Stromal cell of bone marrow (primary cell): ENCODE data around the gene CACHD1.

ENCODE experiments used
- DNase-seq: peaks from one replicate; pipeline ENCODE4 v3.0.0-alpha.2; 2012; ENCODE audit warnings: low read depth

CACHD1 gene

DNA sequence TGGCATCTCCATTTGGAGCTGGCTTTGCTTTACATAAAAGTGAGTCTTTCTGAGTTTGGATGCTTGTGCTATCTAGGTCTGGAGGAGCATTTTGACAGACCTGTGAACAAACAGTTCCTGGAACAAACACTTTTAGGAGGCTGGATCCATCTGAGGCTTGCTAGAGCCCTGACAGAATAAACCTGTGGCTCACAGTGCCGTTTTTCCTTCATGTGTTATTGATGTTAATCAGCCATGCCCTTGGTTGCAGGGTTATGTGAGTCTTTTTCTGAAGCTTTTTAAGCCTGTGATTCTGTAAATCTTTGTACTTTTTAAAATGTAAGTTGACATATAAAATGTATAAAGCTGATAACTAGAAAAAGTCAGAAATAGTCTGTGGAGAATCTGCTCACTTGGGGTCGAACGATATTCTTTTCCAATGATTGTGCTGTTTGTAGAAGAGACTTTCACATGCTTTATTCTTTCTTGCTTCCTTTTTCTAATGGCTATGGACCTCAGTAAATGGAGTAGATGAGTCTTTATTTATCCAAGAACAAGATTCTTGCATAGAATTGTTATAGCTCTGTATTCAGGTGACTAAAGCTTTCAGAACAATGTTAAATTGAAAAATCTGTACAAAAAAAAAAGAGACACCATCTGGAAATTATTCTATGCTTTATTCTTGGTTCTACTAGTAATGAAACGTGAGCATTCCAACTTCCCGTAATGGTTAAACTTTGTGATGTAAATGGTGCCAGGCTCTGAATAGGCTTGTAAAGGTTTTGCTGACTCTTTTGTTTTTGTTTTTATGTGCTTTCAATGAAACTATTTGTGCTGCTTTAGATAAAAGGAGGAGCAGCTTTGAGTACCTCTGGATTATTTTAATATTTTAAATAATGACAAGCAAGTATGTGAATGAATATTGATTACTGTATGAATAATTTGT, 53.7 kb downstream of the CACHD1 start:
- DNase-seq = no peak

- DNase-seq = no peak
Measured at GRCh38 chr1:64524614-64525013, 54.7 kb downstream of the CACHD1 start.

DNA sequence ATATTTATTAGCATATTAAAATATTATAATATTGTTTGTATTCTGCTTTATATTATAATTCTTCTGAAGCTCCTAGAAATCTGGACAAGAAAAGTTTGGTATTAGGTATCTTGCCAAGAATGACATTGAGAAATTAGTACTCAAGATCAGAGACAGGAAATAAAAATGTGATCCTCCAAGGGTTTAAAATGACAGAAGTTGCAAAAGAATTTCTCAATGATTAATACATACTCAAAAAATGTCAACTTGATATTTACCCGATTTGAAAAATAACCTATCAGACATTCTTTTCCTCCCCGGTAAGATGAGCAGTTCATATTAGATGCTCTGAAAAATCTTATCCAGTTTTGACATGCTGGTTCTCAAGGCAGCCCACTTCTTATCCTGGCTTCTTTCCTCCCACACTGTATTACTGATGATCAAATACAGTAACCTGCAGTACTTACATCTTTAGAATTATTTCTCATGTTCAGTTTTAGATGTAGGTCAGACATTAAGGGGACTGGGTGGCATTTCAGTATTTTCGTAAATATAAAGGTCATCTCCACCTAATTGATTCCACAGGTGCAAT, 55.3 kb downstream of the CACHD1 start:
- DNase-seq = no peak

GRCh38 chr1:64526312-64526711, 56.4 kb downstream of the CACHD1 start:
- DNase-seq = no peak

DNA sequence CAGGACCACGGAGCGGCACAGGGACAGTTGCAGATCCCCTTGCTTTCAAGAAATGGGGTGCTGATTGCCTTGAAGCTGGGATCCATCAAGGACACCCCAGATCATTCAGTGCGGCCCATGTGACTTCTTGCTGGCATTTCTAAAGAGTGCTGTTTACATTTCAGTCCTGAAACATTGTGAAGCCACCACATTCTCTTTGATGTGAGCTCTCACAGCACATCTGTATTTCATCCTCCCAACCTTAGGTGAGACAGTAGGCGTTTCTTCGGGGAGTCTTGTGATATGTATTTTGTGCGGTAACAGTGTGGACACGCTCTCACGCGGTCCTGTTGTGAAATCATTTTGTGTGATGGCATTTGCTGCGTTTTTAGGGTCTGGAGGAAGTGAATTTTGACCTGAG, 57.2 kb downstream of the CACHD1 start:
- no peak for DNase-seq

DNA sequence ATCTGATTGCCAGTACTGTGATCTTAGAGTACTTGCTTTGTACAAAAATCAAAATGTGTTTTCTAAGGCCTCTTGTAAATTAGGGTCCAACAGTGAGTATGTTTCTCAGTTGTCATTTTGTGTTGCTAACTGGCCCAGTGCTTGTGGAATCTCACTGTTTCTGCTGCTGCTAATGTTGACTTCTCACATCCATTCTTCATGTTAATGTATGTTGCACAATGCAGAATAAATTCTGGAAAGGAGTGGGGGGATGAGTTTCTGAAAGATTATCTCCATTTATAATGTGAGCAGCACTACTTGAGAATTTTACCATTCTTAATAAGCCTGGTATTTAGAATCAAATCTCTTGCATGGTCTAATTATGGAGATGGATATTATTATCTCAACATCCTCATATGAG, 57.9 kb downstream of the CACHD1 start:
- DNase-seq = no peak

GRCh38 chr1:64530969-64531692, 61.2 kb downstream of the CACHD1 start:
- no peak for DNase-seq

DNA sequence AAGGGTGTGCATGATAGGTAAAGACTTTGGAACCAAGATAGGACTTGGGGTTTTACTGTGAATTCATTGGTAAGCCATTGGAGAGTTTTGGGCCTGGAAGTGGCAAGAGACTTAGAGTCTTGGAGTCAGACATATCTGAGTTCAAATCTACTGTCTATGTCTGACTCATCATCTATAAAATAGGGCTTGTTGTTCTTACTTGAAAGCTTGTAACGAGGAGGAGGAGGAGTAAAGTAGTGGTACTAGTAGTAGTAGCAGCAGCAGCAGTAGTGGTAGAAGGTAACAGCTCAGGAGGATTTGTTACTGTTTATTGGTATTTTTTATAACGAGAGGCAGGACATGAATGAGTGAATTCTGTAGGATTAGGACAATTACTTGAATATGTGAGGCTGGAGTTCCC, 62.7 kb downstream of the CACHD1 start:
- DNase-seq = no peak

GRCh38 chr1:64535938-64536835, 66.3 kb downstream of the CACHD1 start:
- no peak for DNase-seq

DNA sequence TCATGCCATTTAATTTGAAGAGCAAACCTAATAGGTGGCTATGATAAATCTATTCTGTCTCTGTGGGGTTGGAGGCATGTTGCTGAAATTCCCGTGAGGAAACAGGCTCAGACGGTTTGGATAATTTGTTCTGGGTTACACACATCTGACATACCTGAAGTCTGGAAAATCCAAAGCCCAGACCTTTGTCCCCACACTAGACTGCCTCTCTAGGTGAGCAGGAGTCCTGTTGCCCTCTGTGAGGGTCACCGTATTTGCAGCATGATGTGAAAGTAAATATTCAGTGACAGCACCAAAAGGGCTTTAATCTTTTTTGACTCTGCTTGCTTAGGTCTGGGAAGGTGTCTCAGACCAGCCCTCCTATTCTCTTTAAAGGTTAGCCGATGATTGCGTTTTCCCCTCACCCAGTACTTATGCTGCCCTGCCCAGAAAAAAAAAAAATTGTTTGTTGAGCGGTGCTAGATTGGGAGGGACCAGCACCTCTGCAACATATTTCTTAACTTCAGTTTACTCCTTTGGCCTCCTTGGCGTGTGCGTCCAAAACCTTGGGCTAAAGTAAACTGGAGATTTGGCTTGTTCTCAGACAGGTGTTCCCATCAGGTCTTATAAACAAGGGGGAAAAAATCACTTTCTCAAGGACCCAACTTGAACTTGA, 67.0 kb downstream of the CACHD1 start:
- DNase-seq = no peak

- DNase-seq = no peak
Measured at GRCh38 chr1:64537942-64538341, 68.0 kb downstream of the CACHD1 start.

DNA sequence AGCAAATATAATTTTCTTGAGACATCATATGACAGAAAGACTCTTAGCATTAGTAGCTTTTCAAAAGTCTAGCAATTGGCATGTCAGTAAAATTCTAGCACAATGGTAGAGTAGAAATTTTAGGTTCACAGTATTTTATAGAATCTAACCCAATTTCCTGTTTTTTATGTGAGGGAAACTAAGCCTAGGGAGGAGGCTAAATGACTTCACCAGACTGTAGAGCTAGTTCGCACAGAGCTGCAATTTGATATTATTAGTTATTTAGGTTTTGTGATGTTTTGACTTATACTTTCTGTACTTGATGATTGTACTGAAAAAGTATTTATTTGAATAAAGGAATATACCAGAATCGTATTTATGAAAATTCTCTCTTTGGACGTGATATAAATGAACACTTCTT, 68.5 kb downstream of the CACHD1 start:
- DNase-seq = no peak

DNA sequence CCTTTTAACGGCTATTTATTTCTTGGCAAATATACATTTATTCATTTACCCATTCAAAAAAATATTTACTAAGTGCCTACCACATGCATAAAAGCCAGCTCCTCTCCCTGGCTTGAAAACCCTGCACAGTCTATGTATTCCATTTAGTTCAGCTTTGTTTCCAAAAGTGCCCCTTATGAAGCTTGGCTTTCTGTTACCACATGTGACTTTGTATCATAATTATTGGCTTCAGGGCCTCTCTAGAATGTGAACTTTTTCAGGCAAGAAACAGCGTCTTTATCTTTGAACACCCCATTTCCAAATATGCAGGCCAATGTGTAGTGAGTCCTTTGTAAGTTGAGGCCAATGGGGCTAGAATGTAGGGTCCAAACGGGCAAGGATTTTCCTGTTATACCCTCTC, 69.4 kb downstream of the CACHD1 start:
- no peak for DNase-seq

- no peak for DNase-seq
Measured at GRCh38 chr1:64539781-64540218, 69.9 kb downstream of the CACHD1 start.

DNA sequence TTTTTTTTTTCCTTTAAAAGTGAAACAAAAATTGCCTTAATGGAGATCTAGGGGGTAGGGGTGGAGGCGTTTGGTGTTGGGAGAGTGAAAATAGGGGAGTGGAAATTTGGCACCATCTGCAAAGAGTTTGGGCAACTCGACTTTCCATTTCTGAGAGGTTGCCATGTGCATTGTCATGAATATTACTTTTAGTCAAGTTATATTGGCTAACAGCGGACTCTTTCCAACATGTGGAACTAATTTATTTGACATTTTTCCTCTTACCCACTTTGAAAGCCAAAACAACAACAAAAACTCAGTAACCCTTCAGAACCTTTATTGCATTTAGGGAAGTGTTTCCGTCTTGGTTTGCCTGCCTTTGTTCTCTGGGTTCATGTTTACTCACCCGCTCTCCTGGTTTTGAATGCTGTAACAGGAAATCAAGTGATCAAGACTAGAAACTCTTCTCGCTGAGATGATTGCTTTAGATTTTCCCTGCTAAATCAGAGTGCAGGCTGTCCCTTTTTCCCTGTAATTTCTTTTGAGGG, 70.4 kb downstream of the CACHD1 start:
- peak; percentile 41 for DNase-seq

GRCh38 chr1:64542118-64542517, 72.2 kb downstream of the CACHD1 start:
- DNase-seq = no peak

DNA sequence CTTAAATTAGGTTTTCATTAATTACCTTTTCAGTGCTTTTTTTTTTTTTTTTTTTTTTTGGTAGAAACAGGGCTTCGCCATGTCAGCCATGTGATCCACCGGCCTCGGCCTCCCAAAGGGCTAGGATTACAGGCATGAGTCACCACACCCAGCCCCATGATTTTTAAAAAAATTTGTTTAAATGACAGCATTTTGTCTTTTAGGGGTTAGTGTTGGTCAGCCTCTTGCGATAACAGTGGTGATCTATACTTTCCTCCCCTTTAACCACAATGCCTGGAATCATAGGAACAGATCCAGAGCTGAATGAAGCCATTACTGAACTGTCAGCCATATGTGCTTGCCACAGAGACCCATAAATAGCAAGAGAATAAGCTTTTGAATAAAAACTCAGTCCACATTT, 73.9 kb downstream of the CACHD1 start:
- DNase-seq = no peak

GRCh38 chr1:64545118-64545843, 75.4 kb downstream of the CACHD1 start:
- no peak for DNase-seq

- no peak for DNase-seq
Measured at GRCh38 chr1:64546013-64546412, 76.1 kb downstream of the CACHD1 start.

DNA sequence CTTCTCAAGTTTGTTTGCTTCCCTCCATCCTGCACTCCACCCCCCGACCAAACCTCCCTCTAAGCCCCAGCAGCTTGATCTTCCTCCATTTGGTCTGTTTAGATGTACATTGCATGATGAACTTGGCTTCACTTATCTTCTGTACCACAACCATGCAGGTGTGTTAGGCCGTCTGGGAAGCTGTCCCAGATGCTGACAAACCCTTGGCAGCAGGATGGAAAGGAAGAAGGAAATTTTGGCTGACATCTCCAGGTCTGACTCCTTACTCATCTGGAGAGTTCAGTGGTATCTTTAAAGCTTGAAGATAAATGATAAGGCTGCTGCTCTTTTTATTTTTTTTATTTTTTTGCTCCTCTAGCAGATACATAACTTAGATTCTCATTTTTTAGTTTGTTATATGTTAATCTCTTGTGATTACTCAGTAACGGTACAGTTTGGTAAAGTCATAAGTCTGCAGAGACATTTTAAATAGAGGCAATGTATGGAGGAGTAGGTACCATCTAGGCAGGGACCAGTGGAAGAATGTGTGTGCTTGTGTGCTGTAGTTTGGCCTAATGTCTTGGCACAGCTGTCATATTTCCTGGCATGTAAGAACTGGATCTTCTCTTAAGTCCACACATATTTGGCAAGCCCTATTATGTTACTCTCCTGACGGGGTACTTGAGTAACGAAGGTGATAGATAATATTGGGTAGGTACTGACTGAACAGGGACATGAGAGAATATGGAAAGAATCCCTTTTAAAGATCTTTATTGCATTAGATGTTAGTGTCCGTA, 79.7 kb downstream of the CACHD1 start:
- DNase-seq = no peak
